GM12875 (cell line): ENCODE data around the gene ZNF771.

Experiments used
- H3K4me3 ChIP-seq: one replicate; pipeline ENCODE4 v1.5.1; 2011; ENCODE audit warnings: low read depth, low read length, control low read depth
- CTCF ChIP-seq: IDR thresholded peaks from 2 replicates; pipeline ENCODE4 v1.5.1; 2011; ENCODE audit warnings: low read depth, mild to moderate bottlenecking, control low read depth, inconsistent platforms, low read length, moderate library complexity, borderline replicate concordance; ENCODE audit not compliant: insufficient read depth

ZNF771 gene

GRCh38 chr16:30438835-30439234 is 31.4 kb downstream of the ZNF771 start:
- no peak overlapping the region for H3K4me3 ChIP-seq
- no peak for TF ChIP-seq CTCF

- no peak overlapping the region for H3K4me3 ChIP-seq
Observed at GRCh38 chr16:30439720-30440348, 32.4 kb downstream of the ZNF771 start.

GRCh38 chr16:30443631-30444030 is 36.2 kb downstream of the ZNF771 start:
- TF ChIP-seq CTCF, result no peak
- no peak overlapping the region for H3K4me3 ChIP-seq

More at GRCh38 chr16:30439720-30440348, 32.4 kb downstream of the ZNF771 start:
- TF ChIP-seq CTCF, result no peak

- H3K4me3 ChIP-seq, result peak overlapping the region; percentile 89
- TF ChIP-seq CTCF, result no peak
Observed at GRCh38 chr16:30444231-30445148, 37.1 kb downstream of the ZNF771 start.

- peak overlapping the region; percentile 89 for H3K4me3 ChIP-seq
- no peak for TF ChIP-seq CTCF
Observed at GRCh38 chr16:30445149-30445407, 37.7 kb downstream of the ZNF771 start.

GRCh38 chr16:30445408-30446202 is 38.2 kb downstream of the ZNF771 start, which contains the start of gene SEPHS2:
Gene SEPHS2, minus strand, starts transcription at chr16:30445874. Its CDS starts 147 bp downstream, at chr16:30445727.
- TF ChIP-seq CTCF, result peak; percentile 41; the same call in 1 of the 2 replicates
- H3K4me3 ChIP-seq, result peak within 1 kb of the TSS; percentile 89
